GM21786 (cell line): ENCODE results near the gene SKA3.

ENCODE experiments used
- ATAC-seq: cut with Tn5 transposase; IDR thresholded peaks from one replicate; pipeline ENCODE4 v1.9.1; 2021; ENCODE audit not compliant: unreplicated experiment

Gene SKA3

DNA sequence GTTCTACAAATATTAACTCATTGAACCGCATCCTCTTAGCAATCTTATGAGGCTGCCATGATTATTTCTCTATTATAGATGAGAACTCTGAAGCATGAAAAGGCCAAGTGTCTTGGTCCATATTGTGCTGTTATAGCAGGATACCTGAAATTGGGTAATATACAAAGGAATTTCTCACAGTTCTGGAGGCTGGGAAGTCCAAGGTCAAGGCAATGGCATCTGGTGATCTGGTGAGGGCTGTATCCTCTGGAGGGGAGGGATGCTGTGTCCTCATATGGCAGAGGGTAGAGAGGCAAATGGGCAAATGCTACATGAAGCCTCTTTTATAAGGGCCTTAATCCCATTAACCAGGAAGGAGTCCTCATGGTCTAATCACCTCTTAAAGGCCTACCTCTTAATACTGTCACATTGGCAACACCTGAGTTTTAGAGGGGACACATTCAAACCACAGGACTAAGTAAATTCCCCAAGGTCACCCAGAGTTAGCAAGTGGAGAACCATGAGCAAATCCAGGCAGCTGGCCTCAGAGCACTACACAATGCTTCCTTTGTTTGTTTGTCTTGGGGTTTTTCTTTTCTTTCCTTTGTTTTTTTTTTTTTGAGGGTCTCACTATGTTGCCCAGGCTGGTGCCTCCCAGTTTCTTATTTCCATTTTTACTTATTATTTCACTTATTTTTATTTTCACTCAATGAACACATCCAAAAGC is 59.1 kb downstream of the SKA3 start:
- no peak for ATAC-seq

DNA sequence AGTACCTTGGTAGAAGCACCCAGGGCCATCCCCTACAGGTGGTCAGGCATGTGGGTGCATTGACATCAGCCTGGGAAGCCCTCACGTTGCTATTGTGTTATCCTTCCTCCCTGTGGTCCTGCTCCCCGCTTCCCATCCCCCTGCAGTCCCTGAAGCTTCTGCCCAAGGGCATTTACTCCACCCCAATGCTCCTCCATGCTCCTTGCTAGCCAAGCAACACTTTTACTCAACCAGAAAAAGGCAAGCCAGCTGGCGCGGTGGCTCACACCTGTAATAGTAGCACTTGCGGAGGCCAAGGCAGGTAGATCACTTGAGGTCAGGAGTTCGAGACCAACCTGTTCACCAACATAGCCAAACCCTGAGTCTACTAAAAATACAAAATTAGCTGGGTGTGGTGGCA is 60.2 kb downstream of the SKA3 start:
- ATAC-seq = no peak

- ATAC-seq = no peak
These were observed 61.1 kb downstream of the SKA3 start for GRCh38 chr13:21115231-21115630.

GRCh38 chr13:21111546-21111945 is 64.8 kb downstream of the SKA3 start:
- ATAC-seq = no peak

DNA sequence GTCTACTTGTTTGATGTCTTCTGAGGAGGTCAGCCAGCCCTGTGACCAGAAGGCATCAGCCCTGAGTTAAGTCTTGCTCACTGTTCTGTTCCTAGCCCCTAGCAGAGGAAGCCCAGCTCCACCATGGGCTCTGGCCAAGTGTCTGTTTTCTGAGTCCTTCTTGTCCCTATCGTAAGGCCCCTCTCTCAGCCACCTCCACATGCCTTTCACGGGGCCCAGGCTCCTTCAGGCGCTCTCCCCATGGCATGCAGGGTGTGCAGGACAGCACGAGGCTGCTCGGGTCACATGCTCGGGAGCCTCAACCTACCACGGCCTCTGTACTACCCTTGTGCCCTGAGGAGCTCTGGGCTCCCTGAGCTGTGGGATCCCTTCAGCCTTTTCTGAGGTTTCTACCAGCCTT is 67.2 kb downstream of the SKA3 start:
- ATAC-seq = no peak

DNA sequence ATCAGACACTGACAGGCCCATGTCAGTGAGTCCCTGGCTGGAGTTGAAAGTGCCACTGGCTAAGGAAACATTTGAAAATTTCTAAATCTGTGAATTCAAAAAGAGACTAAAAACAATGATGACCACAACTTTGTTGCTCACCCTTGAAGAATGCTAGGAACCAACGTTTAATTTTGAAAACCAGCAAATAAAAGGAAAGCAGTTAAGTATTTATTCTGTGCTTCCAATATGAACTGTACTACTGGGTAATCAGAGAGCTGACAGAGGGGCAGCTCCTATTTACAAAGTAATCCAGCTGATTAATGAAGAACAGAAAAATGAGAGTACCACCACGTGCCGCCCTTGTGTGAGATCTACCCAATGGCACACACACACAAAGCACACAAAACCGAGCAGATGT is 70.3 kb downstream of the SKA3 start:
- ATAC-seq = no peak

GRCh38 chr13:21104199-21105019 is 71.9 kb downstream of the SKA3 start:
- ATAC-seq = no peak
